Measurements from ENCODE around the gene TTLL9.

GRCh38 chr20:31864521-31865400 lies 5.7 kb upstream of the TTLL9 start:
- TF ChIP-seq, protein P1, sequence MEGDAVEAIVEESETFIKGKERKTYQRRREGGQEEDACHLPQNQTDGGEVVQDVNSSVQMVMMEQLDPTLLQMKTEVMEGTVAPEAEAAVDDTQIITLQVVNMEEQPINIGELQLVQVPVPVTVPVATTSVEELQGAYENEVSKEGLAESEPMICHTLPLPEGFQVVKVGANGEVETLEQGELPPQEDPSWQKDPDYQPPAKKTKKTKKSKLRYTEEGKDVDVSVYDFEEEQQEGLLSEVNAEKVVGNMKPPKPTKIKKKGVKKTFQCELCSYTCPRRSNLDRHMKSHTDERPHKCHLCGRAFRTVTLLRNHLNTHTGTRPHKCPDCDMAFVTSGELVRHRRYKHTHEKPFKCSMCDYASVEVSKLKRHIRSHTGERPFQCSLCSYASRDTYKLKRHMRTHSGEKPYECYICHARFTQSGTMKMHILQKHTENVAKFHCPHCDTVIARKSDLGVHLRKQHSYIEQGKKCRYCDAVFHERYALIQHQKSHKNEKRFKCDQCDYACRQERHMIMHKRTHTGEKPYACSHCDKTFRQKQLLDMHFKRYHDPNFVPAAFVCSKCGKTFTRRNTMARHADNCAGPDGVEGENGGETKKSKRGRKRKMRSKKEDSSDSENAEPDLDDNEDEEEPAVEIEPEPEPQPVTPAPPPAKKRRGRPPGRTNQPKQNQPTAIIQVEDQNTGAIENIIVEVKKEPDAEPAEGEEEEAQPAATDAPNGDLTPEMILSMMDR (conservative IDR thresholded peaks at IDR 0.05; ENCODE audit: low read depth, low read length) = no peak
- no peak for TF ChIP-seq EZH2 (IDR thresholded peaks at IDR 0.05; ENCODE audit: borderline replicate concordance, low read depth, low read length, poor library complexity, severe bottlenecking)
